HG03442 (cell line): Measurements from ENCODE around the gene IFNA13.
A peak's percentile ranks its signal among the peaks of the same experiment; 100 is the strongest.
"Not testable (repeated sequence)": the region's sequence is repeated elsewhere in the genome, so short reads cannot be mapped to it uniquely, and the experiment has no call there.

Source experiments
- ATAC-seq: cut with Tn5 transposase; IDR thresholded peaks from one replicate; pipeline ENCODE4 v1.9.1; 2021; ENCODE audit warnings: mild to moderate bottlenecking, moderate library complexity; ENCODE audit not compliant: unreplicated experiment

Gene IFNA13

DNA sequence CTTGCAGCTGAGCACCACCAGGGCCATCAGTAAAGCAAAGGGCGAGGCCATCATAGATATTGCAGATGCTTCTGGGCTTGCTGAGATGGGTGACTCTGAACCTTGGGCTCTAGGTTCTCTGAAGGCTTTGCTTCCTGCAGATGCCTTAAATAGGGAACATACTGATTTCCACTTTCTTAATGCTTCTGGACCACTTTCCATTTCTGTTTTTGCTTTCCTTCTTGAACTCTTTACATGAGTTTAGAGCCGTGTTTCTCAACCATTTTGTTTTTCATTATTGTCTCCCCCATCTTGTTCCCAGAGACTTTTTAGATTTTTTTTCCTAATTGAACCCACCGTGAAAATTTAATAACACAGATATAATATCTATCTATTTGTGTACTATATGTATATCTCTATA lies at the start of gene IFNA13:
Gene IFNA13, minus strand, starts transcription at position 101 of the 400 bp plus-strand sequence. Its CDS starts 47 bp downstream, at position 54.
- no peak for ATAC-seq

DNA sequence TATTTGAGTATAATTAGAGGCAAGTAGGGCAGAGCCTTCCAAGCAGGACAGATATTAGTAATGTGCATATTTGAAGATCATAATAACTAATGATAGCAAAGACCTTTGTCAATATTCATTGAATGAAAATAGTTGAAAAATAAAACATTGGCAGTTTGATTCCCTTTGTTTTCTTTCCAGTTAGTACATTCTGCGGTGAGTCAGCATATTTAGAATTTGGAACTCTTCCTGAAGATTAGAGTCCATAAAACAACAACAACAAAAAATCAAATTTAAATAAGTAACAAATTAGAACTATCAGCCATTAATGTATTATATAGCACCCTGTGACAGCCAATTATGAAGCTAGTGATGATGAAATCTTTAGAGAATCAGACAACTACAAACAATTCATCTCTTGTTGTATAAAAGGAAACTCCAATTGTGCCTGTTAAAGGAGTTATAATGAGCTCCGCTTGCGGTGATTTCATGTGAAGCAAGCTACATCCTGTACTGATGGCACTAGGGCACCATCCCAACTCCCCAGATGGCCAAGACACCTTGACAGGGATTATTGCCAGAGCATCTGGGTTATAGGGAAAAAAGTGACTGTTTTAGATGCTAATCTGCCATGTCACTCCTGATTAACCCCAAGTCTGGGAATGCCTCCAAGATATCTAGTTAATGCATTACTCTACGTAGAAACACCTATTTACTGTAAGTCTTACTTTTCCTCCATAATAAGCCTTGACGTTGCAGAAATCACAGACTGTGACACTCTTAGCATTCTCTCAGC lies 47.8 kb upstream of the IFNA13 start:
- no peak for ATAC-seq

- no peak for ATAC-seq
Measured at GRCh38 chr9:21414220-21414940, 46.5 kb upstream of the IFNA13 start.

DNA sequence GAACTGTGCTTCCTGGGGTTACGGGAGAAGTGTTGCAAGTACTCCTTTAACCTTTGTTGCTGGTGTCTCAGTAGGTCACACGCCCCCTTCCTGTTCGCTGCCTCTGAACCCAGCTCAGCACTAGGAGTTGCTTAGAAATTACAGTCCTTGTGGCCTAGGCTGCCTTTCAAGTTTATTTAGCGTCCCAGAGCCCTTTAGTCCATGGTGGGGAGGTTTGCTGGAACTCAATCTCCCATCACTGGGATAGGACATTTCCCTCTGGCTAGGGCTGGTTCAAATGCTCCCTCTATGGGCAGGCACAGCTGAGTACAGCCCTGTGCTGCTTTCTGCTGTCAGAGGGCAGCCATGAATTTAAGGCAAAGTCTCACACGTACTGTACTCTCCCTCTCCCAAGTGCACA lies 45.8 kb upstream of the IFNA13 start:
- ATAC-seq, result peak; percentile 61

- no peak for ATAC-seq
Measured at GRCh38 chr9:21413151-21413550, 45.3 kb upstream of the IFNA13 start.

GRCh38 chr9:21412107-21412506 lies 44.2 kb upstream of the IFNA13 start:
- no peak for ATAC-seq

- no peak for ATAC-seq
Measured at GRCh38 chr9:21408817-21409216, 41.0 kb upstream of the IFNA13 start, which contains the start of gene IFNA8. Gene IFNA8, plus strand, starts transcription at chr9:21409117. Its CDS starts 60 bp downstream, at chr9:21409177.

DNA sequence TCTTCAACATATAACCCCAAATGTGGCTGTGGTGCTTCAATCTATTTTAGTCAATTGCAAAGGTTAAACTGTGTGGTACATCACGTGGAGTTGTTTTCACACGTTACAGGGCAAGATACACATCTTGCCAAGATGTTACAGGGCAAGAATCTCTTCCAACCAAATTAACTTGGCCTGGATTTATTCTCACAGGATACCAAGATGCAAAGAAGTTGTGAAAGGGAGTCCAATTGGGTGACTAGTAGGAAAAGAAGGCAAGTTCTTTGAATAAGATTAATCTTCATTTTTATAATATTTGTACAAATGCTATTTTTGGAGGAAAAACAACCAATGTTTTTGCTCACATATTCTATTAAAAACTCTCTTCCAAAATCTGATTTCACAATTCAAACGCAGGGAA lies 36.3 kb upstream of the IFNA13 start:
- ATAC-seq, result no peak

- ATAC-seq, result no peak
Measured at GRCh38 chr9:21402386-21403251, 34.8 kb upstream of the IFNA13 start.

DNA sequence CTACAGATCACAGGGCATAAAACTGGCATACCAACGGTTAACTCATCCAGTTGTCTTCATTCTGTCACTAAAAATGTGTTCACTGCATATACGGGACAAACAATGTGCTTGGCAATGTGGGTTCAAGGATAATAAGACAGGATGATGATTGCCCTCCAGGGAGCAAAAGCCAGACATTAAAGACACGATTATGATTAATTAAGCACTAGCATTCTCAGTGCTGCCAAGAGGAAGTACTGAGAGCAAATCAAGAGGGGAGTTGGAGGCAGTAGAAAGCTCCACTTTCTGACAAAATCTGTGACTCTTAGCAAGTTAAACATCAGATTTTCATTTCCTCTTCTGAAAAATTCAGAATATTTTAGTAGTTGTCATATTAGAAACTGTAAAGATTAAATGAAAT lies 32.1 kb upstream of the IFNA13 start:
- no peak for ATAC-seq

GRCh38 chr9:21398955-21399489 lies 31.2 kb upstream of the IFNA13 start:
- ATAC-seq, result no peak

DNA sequence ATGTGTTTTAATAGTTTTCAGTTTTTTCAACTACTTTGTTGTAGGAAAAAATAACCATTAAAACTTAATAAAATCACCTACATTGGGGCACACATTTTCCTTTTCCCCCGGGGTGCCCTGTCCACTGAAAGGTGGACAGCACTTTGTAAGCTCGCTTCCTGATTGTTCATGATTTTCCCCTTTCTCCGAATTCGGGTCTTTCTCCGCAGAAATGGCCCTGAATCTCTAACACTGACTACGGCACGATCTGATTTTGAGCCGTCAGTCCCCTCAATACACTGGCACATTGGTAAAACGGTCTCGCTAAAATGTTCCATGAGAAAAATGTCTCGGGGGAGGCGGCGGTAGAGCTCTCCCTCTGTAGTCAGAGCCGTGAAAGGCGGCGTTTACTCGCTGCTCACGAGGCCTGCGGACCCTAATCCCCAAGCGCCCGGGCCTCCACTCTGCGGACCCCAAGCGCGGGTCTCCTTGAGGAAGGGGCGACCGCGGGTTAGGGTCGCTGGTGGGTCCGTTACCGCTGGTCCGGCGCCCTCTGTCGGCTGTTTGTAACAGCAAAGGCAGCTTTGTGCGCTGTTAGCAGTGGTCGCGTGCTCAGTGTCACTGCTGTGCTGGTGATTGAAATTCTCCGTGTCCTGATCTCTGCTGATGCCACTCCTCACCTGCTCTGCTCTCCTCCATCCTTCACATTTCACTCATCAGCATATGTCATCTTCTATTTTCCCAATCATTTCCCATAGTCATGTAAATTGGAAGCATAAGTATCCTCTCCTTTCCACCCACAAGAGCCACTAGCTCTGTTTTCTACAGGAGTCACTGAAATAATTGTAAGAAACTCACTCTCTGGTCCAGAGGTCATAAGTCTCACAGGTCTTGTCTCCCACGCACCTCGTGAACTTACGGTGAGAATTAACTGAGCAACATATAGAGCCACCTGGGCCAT lies 28.2 kb upstream of the IFNA13 start:
- ATAC-seq, result peak; percentile 75

DNA sequence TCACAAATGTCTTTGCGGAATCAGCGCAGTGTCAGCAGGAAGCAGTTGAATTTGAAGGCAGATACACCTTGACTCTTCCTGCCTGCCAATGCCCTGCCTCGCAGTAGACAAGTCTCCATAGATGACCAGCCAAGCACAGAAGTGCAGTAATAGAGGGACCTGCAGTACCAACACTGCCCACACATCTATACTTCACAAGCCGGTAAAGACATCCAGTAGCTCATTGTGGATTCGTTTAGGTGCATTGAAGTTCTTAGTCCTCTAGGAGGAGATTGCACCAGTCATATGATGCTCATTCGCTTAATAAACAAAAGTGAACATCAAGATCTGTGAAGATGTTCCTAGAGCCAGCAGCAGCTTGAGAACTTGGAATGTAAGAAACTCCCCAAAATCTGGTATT lies 24.4 kb upstream of the IFNA13 start:
- ATAC-seq, result peak; percentile 80

DNA sequence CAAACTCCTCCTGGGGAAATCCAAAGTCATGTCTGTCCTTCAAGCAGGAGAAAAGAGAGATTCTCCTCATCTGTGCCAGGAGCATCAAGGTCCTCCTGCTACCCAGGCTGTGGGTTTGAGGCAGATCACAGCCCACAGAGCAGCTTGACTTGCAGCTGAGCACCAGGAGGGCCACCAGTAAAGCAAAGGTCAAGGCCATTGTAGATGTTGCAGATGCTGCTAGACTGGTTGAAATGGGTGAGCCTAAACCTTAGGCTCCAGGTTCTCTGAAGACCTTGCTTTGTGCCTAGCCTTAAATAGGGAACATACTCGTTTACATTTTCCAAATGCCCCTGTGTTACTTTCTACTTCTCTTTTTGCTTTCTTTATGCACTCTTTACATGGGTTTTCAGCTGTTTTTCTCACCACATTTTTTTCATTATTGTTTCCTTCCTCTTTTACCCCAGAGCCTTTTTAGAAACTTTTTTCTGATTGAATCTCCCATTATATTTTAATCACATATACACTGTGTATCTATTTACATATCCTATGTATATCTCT lies 17.3 kb upstream of the IFNA13 start, which contains the start of gene IFNA2:
Gene IFNA2, minus strand, starts transcription at position 268 of the 540 bp plus-strand sequence. Its CDS starts 69 bp downstream, at position 199.
- no peak for ATAC-seq

DNA sequence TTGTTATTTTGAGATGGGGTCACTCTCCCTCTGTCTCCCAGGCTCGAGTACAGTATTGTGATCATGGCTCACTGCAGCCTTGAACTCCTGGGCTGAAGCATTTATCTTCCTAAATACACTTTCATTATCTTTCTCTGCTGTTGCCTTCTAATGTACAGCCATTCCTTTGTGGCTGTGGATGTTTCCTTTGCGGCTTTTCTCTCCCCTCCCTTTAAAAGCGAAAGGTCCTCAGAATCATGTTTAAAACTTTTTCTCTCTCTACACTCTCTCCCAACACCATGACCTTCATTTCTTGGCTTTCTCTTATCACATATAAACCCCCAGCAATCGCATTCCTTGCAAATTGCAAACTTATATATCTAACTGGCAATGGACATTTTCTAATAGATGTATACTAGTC lies 15.8 kb upstream of the IFNA13 start:
- no peak for ATAC-seq

- ATAC-seq, result peak; percentile 98
Measured at GRCh38 chr9:21381448-21382339, 13.8 kb upstream of the IFNA13 start.

DNA sequence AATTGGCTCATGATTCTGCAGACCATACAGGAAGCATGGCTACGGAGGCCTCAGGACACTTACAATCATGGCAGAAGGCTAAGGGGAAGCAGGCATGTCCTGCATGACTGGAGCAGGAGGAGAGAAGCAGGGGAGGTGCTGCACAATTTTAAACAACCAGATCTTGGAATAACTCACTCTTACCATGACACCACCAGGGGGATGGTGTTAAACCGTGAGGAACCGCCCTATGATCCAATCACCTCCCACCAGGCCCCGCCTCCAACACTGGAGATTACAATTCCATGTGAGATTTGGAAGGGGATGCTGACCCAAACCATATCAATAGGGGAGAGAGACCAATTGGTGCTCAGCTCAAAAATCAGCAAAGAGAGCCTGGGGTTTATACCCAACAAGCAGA lies 3.6 kb upstream of the IFNA13 start:
- not testable (repeated sequence) for ATAC-seq

DNA sequence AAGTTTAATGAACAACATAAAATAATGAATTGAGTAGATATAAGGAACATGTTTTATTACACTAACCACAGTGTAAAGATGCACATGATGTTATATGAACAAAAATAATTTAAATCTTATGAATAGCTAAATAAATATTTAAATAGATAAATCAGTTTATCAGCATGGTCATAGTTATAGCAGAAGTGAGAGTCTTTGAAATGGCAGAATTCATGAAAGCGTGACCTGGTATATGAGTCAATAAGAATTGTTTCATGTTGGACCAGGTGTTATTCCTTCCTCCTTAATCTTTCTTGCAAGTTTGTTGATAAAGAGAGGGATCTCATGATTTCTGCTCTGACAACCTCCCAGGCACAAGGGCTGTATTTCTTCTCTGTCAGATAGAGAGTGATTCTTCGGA lies 688 bp downstream of the IFNA13 start:
- peak; percentile 88 for ATAC-seq
